ENCODE results near the gene GRM4.

The GRM4 gene

GRCh38 chr6:34071136-34071883, 74.6 kb downstream of the GRM4 start:
- no peak for DNase-seq (ENCODE audit: low read depth)
- no peak overlapping the region for H3K4me3 ChIP-seq (ENCODE audit: low read depth, low read length)

- no peak for DNase-seq (ENCODE audit: low read depth)
Measured at GRCh38 chr6:34070315-34071135, 75.4 kb downstream of the GRM4 start.

GRCh38 chr6:34068462-34069044, 77.3 kb downstream of the GRM4 start:
- H3K4me3 ChIP-seq (ENCODE audit: low read depth, low read length), result no peak overlapping the region
- DNase-seq (ENCODE audit: low read depth), result no peak

More at GRCh38 chr6:34070315-34071135, 75.4 kb downstream of the GRM4 start:
- H3K4me3 ChIP-seq (ENCODE audit: low read depth, low read length), result no peak overlapping the region

- DNase-seq (ENCODE audit: low read depth), result no peak
- no peak overlapping the region for H3K4me3 ChIP-seq (ENCODE audit: low read depth, low read length)
Measured at GRCh38 chr6:34067814-34068213, 78.1 kb downstream of the GRM4 start.

- DNase-seq (ENCODE audit: low read depth), result no peak
Measured at GRCh38 chr6:34066772-34067770, 78.8 kb downstream of the GRM4 start.

GRCh38 chr6:34066218-34066571, 79.7 kb downstream of the GRM4 start:
- no peak for DNase-seq (ENCODE audit: low read depth)

More at GRCh38 chr6:34066772-34067770, 78.8 kb downstream of the GRM4 start:
- no peak overlapping the region for H3K4me3 ChIP-seq (ENCODE audit: low read depth, low read length)

GRCh38 chr6:34065466-34066217, 80.2 kb downstream of the GRM4 start:
- no peak for DNase-seq (ENCODE audit: low read depth)

More at GRCh38 chr6:34066218-34066571, 79.7 kb downstream of the GRM4 start:
- H3K4me3 ChIP-seq (ENCODE audit: low read depth, low read length), result no peak overlapping the region

GRCh38 chr6:34064675-34065074, 81.2 kb downstream of the GRM4 start:
- no peak for DNase-seq (ENCODE audit: low read depth)

More at GRCh38 chr6:34065466-34066217, 80.2 kb downstream of the GRM4 start:
- H3K4me3 ChIP-seq (ENCODE audit: low read depth, low read length), result no peak overlapping the region

GRCh38 chr6:34063651-34064050, 82.2 kb downstream of the GRM4 start:
- no peak overlapping the region for H3K4me3 ChIP-seq (ENCODE audit: low read depth, low read length)
- DNase-seq (ENCODE audit: low read depth), result no peak

More at GRCh38 chr6:34064675-34065074, 81.2 kb downstream of the GRM4 start:
- no peak overlapping the region for H3K4me3 ChIP-seq (ENCODE audit: low read depth, low read length)

- no peak for DNase-seq (ENCODE audit: low read depth)
- no peak overlapping the region for H3K4me3 ChIP-seq (ENCODE audit: low read depth, low read length)
Measured at GRCh38 chr6:34062815-34063214, 83.1 kb downstream of the GRM4 start.

- no peak for DNase-seq (ENCODE audit: low read depth)
- no peak overlapping the region for H3K4me3 ChIP-seq (ENCODE audit: low read depth, low read length)
Measured at GRCh38 chr6:34062156-34062555, 83.7 kb downstream of the GRM4 start.

- no peak overlapping the region for H3K4me3 ChIP-seq (ENCODE audit: low read depth, low read length)
- DNase-seq (ENCODE audit: low read depth), result no peak
Measured at GRCh38 chr6:34061348-34061747, 84.5 kb downstream of the GRM4 start.

GRCh38 chr6:34059914-34060313, 86.0 kb downstream of the GRM4 start:
- no peak for DNase-seq (ENCODE audit: low read depth)
- no peak overlapping the region for H3K4me3 ChIP-seq (ENCODE audit: low read depth, low read length)

- peak; percentile 30 for DNase-seq (ENCODE audit: low read depth)
- H3K4me3 ChIP-seq (ENCODE audit: low read depth, low read length), result no peak overlapping the region
Measured at GRCh38 chr6:34059136-34059731, 86.7 kb downstream of the GRM4 start.

- DNase-seq (ENCODE audit: low read depth), result no peak
- no peak overlapping the region for H3K4me3 ChIP-seq (ENCODE audit: low read depth, low read length)
Measured at GRCh38 chr6:34057790-34058189, 88.1 kb downstream of the GRM4 start.

GRCh38 chr6:34057191-34057590, 88.7 kb downstream of the GRM4 start:
- no peak for DNase-seq (ENCODE audit: low read depth)

GRCh38 chr6:34056305-34057108, 89.4 kb downstream of the GRM4 start:
- H3K4me3 ChIP-seq (ENCODE audit: low read depth, low read length), result no peak overlapping the region
- peak; percentile 39 for DNase-seq (ENCODE audit: low read depth)

More at GRCh38 chr6:34057191-34057590, 88.7 kb downstream of the GRM4 start:
- no peak overlapping the region for H3K4me3 ChIP-seq (ENCODE audit: low read depth, low read length)
